Naive thymus-derived CD8-positive, alpha-beta T cell (primary cell): Measurements from ENCODE around the gene GPANK1. TPM values are rescaled to one million over a fixed set of nuclear protein-coding genes. Genes with fewer than 3 reads are reported as not detected.

Source experiments
- ATAC-seq, 2 donors: fragments of 150-1000 bp; cut with Tn5 transposase in 1 of 2; sonication (Bioruptor Pico), chemical (Tn5 transposase) in 1 of 2; 1 replicate in 1 of 2; 2 replicates in 1 of 2; pipeline ENCODE4 v1.10.0; 2021; ENCODE audit warnings: mild to moderate bottlenecking in 2 of 2, moderate library complexity in 2 of 2
- POLR2A ChIA-PET: fragments of 350-600 bp; sonication (Branson Sonifier 250); formaldehyde crosslinking; loops from one replicate; lab custom pipeline; 2021; ENCODE audit warnings: antibody characterized with exemption; lab: Charles Lee
- DNase-seq, 10 donors: peaks; one replicate each; pipeline versions ENCODE4 v3.0.0 to v3.0.0-alpha.2; 2020 to 2022
- H3K27ac Mint-ChIP-seq, 10 donors: one replicate each; pipeline ENCODE4 v1.8.0; 2020 to 2022; ENCODE audit warnings: mild to moderate bottlenecking in 10 of 10, mixed read lengths in 10 of 10, moderate library complexity in 4 of 10, inconsistent platforms in 1 of 10
- H3K27me3 Mint-ChIP-seq, 5 donors: one replicate each; pipeline ENCODE4 v1.8.0; 2021 to 2022; ENCODE audit warnings: mixed read lengths in 5 of 5
- H3K36me3 Mint-ChIP-seq, 3 donors: one replicate each; pipeline ENCODE4 v1.8.0; 2020 to 2022; ENCODE audit warnings: mixed read lengths in 3 of 3, mild to moderate bottlenecking in 2 of 3, inconsistent platforms in 1 of 3
- H3K4me1 Mint-ChIP-seq, 4 donors: one replicate each; pipeline ENCODE4 v1.8.0; 2021 to 2022; ENCODE audit warnings: mixed read lengths in 4 of 4
- H3K4me3 Mint-ChIP-seq, 10 donors: one replicate each; pipeline ENCODE4 v1.8.0; 2020 to 2022; ENCODE audit warnings: mild to moderate bottlenecking in 10 of 10, mixed read lengths in 10 of 10, moderate library complexity in 6 of 10, inconsistent platforms in 1 of 10
- H3K9me3 Mint-ChIP-seq, 9 donors: one replicate each; pipeline ENCODE4 v1.8.0; 2020 to 2022; ENCODE audit warnings: mixed read lengths in 9 of 9, mild to moderate bottlenecking in 3 of 9, inconsistent platforms in 1 of 9, moderate library complexity in 1 of 9
- polyA plus RNA-seq, 3 donors: library from polyadenylated mRNA; unstranded; fragments of 300-500 nt; fragmentation: Illumina TruSeq; gene quantifications; one replicate each; pipeline ENCODE4 v1.2.3, GENCODE V29; 2021
- total RNA-seq, 8 experiments: library from RNA in 2 of 8; stranded (reverse) in 2 of 8; gene quantifications; one replicate each; pipeline ENCODE4 v1.2.3 and lab custom pipeline; 2021 to 2026

GPANK1 gene
- total and polyA plus RNA-seq, 5 experiments from 2014 or later, result 20.8 to 27.9 (median 22.9) TPM

GRCh38 chr6:31702819-31703716 lies 38.3 kb upstream of the GPANK1 start, which contains the start of gene ABHD16A:
Gene ABHD16A, minus strand, starts transcription at chr6:31703324. Its CDS starts 43 bp downstream, at chr6:31703281.
- Mint-ChIP-seq H3K4me1 (peaks cover 16 to 42% (median 32%) of the 10 kb centered on the region in 4 donors), H3K27ac (peak within 1 kb of the TSS; percentile 91 to 99 (median 96)), H3K27me3 (no peaks in the 10 kb centered on the region), H3K9me3 (no peaks in the 10 kb centered on the region), H3K36me3 (peaks cover 0 to 26% (median 3%) of the 10 kb centered on the region in 3 donors), H3K4me3 (peak within 1 kb of the TSS; percentile 95 to 100 (median 98))
- POLR2A ChIA-PET, result interaction anchor here (0.5 to 2.4 kb wide), 36 partner anchors 9 to 1269 kb away, joined by 3 to 22 read pairs (median 4); partner anchors contain the start of genes ATF6B, BAG6, C6orf47 and CSNK2B
- ATAC-seq (peak; percentile 93 to 94), DNase-seq (peak; percentile 93 to 99 (median 96))

DNA sequence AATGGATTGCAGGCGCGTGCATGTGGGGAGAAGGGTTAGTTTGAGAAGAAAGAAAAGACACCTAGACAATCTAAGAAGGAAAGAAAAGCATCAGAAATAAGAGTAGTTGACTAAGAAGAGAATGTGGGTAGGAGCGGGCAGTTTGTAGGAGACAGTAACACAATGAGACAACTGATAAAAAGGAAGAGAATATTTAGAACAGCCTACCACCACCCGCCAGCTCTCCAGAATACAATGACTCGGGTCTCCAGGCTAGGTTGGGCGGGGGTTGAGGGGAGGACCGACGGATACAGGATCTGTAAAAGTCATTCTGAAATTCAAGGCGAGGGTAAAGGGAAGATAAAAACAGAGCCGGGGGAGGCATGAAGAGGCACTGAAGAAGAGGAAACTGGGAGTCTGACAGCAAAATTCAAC lies 37.6 kb upstream of the GPANK1 start:
- ATAC-seq (peak; percentile 1 to 4), DNase-seq (no peak)
- Mint-ChIP-seq H3K4me3 (peak overlapping the region; percentile 95 to 100 (median 98)), H3K36me3 (peaks cover 0 to 32% (median 3%) of the 10 kb centered on the region in 3 donors), H3K9me3 (no peaks in the 10 kb centered on the region), H3K27ac (peak overlapping the region; percentile 91 to 99 (median 96)), H3K4me1 (peaks cover 21 to 48% (median 38%) of the 10 kb centered on the region in 4 donors), H3K27me3 (no peaks in the 10 kb centered on the region)
- POLR2A ChIA-PET, result interaction anchor here (0.6 to 2.4 kb wide), 17 partner anchors 12 to 426 kb away, joined by 3 to 22 read pairs (median 7); partner anchors contain the start of genes ATF6B, BAG6, CSNK2B and DDAH2

- peaks cover 24 to 50% (median 40%) of the 10 kb centered on the region in 4 donors for H3K4me1 Mint-ChIP-seq
- ATAC-seq (no peak), DNase-seq (no peak)
- H3K9me3 Mint-ChIP-seq, result no peaks in the 10 kb centered on the region
- POLR2A ChIA-PET, result interaction anchor here (1.2 to 2.4 kb wide), 8 partner anchors 28 to 270 kb away, joined by 3 to 22 read pairs (median 10); partner anchors contain the start of genes BAG6, CSNK2B, DDAH2 and DXO
- H3K36me3 Mint-ChIP-seq, result peaks cover 0 to 38% (median 3%) of the 10 kb centered on the region in 3 donors
- H3K4me3 Mint-ChIP-seq, result peak overlapping the region; percentile 95 to 100 (median 98)
- H3K27ac Mint-ChIP-seq, result peak overlapping the region; percentile 91 to 99 (median 96)
- H3K27me3 Mint-ChIP-seq, result no peaks in the 10 kb centered on the region
These were observed 37.0 kb upstream of the GPANK1 start for GRCh38 chr6:31701666-31702404.

- H3K4me1 Mint-ChIP-seq, result peaks cover 24 to 50% (median 40%) of the 10 kb centered on the region in 4 donors
- POLR2A ChIA-PET, result interaction anchor here (0.8 kb wide), 1 partner anchor 9 kb away, joined by 3 read pairs; no protein-coding TSS in a partner anchor
- H3K4me3 Mint-ChIP-seq, result peak overlapping the region; percentile 28 to 100 (median 97)
- ATAC-seq (no peak), DNase-seq (no peak)
- H3K27me3 Mint-ChIP-seq, result no peaks in the 10 kb centered on the region
- H3K9me3 Mint-ChIP-seq, result no peaks in the 10 kb centered on the region
- H3K27ac Mint-ChIP-seq, result peak overlapping the region in 7 of 10 donors; percentile 10 to 99 (median 70)
- H3K36me3 Mint-ChIP-seq, result peaks cover 0 to 48% (median 3%) of the 10 kb centered on the region in 3 donors
These were observed 36.1 kb upstream of the GPANK1 start for GRCh38 chr6:31700740-31701401.

DNA sequence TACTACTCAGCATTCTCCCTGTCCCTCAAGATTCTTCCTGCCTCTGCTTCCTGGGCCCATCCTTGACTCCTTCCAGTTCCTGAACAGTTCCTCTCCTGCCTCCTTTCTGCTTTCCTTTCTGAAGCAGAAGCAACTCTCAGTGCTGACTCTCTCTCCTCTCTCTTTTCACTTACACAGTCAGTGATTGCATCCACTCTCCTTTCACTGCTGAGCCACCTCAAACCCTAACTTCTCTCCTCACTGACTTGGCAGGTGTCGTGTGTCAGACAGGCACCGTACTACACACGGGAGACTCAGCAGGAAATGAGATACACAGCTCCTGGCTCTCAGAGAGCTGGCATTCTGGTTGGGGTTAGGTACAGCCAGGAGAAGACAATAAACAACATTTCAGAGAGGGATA lies 32.8 kb upstream of the GPANK1 start:
- peaks cover 20 to 44% (median 31%) of the 10 kb centered on the region in 4 donors for H3K4me1 Mint-ChIP-seq
- H3K27ac Mint-ChIP-seq, result peak overlapping the region in 9 of 10 donors; percentile 7 to 59 (median 40)
- no peak overlapping the region for H3K4me3 Mint-ChIP-seq
- ATAC-seq (no peak), DNase-seq (no peak)
- H3K27me3 Mint-ChIP-seq, result no peaks in the 10 kb centered on the region
- POLR2A ChIA-PET, result interaction anchor here (0.7 kb wide), 1 partner anchor 164 kb away, joined by 3 read pairs; no protein-coding TSS in a partner anchor
- H3K9me3 Mint-ChIP-seq, result no peaks in the 10 kb centered on the region
- peaks cover 0 to 78% (median 3%) of the 10 kb centered on the region in 3 donors for H3K36me3 Mint-ChIP-seq

GRCh38 chr6:31693535-31693934 lies 28.7 kb upstream of the GPANK1 start:
- no peaks in the 10 kb centered on the region for H3K9me3 Mint-ChIP-seq
- ATAC-seq (no peak), DNase-seq (no peak)
- no peaks in the 10 kb centered on the region for H3K27me3 Mint-ChIP-seq
- peaks cover 0 to 87% (median 0%) of the 10 kb centered on the region in 3 donors for H3K36me3 Mint-ChIP-seq
- POLR2A ChIA-PET, result interaction anchor here (0.5 to 0.7 kb wide), 3 partner anchors 20 to 112 kb away, joined by 3 to 7 read pairs (median 3); no protein-coding TSS in a partner anchor
- H3K4me3 Mint-ChIP-seq, result no peak overlapping the region
- H3K4me1 Mint-ChIP-seq, result peaks cover 9 to 16% (median 11%) of the 10 kb centered on the region in 4 donors
- H3K27ac Mint-ChIP-seq, result no peak overlapping the region

DNA sequence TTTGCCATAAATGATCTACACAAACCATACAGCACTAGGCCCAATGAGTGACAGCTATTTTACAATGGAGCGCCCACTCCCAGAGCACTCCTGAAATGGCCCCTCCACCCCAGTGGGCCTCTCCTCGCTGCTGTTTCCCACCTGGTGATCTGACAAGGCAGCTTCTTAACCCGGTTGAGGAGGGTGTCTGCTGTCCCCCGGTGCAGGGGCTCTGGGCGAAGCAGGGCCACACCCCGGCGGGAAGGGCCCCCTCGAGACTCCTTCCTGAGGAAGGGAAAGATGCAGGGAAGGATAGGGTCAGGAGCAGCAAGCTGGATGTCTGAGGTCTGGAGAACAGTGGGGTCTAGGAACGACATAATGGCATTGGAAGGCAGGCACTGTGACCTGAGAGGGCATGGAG lies 28.1 kb upstream of the GPANK1 start:
- Mint-ChIP-seq H3K27me3 (no peaks in the 10 kb centered on the region), H3K27ac (peak overlapping the region in 1 of 10 donors; percentile 17), H3K4me3 (no peak overlapping the region), H3K9me3 (no peaks in the 10 kb centered on the region), H3K36me3 (peaks cover 0 to 86% (median under 1%) of the 10 kb centered on the region in 3 donors), H3K4me1 (peaks cover 7 to 14% (median 10%) of the 10 kb centered on the region in 4 donors)
- DNase-seq (no peak), ATAC-seq (no peak)
- POLR2A ChIA-PET, result interaction anchor here (0.5 to 0.9 kb wide), 3 partner anchors 11 to 991 kb away, joined by 3 to 7 read pairs (median 4); partner anchors contain the start of gene ABHD16A

GRCh38 chr6:31692353-31692752 lies 27.6 kb upstream of the GPANK1 start:
- H3K27me3 Mint-ChIP-seq, result no peaks in the 10 kb centered on the region
- no peak for DNase-seq
- H3K27ac Mint-ChIP-seq, result peak overlapping the region in 1 of 10 donors; percentile 21
- no peak for ATAC-seq
- H3K9me3 Mint-ChIP-seq, result no peaks in the 10 kb centered on the region
- H3K4me1 Mint-ChIP-seq, result peaks cover 2 to 8% (median 6%) of the 10 kb centered on the region in 4 donors
- no peak overlapping the region for H3K4me3 Mint-ChIP-seq
- peaks cover 0 to 86% (median 4%) of the 10 kb centered on the region in 3 donors for H3K36me3 Mint-ChIP-seq
- POLR2A ChIA-PET, result interaction anchor here (0.5 to 1.0 kb wide), 4 partner anchors 8 to 991 kb away, joined by 3 to 7 read pairs (median 4); partner anchors contain the start of gene ABHD16A

DNA sequence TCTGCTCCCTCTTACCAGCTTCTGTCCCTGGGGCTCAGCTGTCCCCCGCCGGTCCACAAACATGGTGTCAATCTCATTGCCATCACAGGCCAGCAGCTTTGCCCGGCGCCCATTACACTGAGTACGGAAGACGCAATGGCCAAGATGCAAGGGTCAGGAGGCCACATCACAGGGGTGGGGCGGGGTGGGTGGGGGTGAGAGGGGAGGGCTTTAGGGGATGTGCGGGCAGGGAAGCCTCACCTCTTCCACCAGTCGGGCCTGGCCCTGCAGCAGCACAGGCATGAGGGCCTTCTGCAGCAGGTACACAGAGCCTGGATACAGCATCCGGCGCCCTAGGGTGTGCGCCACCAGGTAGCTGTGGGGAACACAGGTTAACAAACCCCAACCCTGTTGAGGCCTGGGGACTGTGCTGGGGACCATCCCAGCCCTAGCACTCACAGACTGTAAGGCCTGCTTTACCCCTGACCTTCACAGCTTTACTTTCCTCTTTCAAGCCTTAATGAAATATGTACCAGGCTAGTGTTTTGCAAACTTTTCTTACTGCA lies 26.8 kb upstream of the GPANK1 start:
- Mint-ChIP-seq H3K9me3 (no peaks in the 10 kb centered on the region), H3K36me3 (peaks cover 0 to 85% (median 4%) of the 10 kb centered on the region in 3 donors), H3K4me1 (peaks cover 0 to 6% (median 4%) of the 10 kb centered on the region in 4 donors), H3K27me3 (no peaks in the 10 kb centered on the region), H3K27ac (peak overlapping the region in 2 of 10 donors; percentile 53 to 77), H3K4me3 (no peak overlapping the region)
- DNase-seq (no peak), ATAC-seq (no peak)
- POLR2A ChIA-PET, result interaction anchor here (1.0 kb wide), 1 partner anchor 9 kb away, joined by 3 read pairs; no protein-coding TSS in a partner anchor

DNA sequence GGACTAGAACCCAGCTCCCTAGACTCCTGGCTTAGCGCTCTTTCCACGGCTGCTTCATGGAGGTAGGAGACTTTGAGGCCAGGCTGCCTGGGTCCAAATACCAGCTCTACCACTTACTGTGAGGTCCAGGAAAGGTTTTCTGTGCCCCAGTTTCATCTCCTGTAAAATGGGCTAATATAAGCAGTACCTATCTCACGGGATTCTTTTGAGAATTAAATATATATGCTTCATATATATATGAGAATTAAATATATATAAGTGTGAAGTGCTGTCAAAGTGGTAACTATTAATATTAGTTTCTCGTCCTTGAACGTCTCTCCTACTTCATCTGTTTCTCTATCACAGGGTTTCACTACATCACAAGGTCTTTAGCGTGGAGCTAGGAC lies 26.3 kb upstream of the GPANK1 start:
- Mint-ChIP-seq H3K27me3 (no peaks in the 10 kb centered on the region), H3K9me3 (no peaks in the 10 kb centered on the region), H3K4me1 (peaks cover 0 to 8% (median 5%) of the 10 kb centered on the region in 4 donors), H3K4me3 (no peak overlapping the region), H3K36me3 (peaks cover 0 to 85% (median 4%) of the 10 kb centered on the region in 3 donors), H3K27ac (peak overlapping the region in 3 of 10 donors; percentile 53 to 84 (median 77))
- ATAC-seq (no peak), DNase-seq (no peak)
- POLR2A ChIA-PET, result interaction anchor here (0.5 kb wide), 1 partner anchor 219 kb away, joined by 3 read pairs; no protein-coding TSS in a partner anchor
